K562 (cell line): ENCODE results near the gene PARD3. TPM values are rescaled to one million over a fixed set of nuclear protein-coding genes. Genes with fewer than 3 reads are reported as not detected.

Source experiments
- ATAC-seq: fragments of 200-7000 bp; cut with Tn5 transposase; 3 replicates; pipeline ENCODE4 v1.9.1; 2020; ENCODE audit warnings: moderate library complexity
- BruUV-seq: library from RNA; stranded (reverse); fragments of 400-500 nt; replicated peaks from 2 replicates; lab custom pipeline; 2021; lab: Mats Ljungman, UMichigan
- CTCF ChIA-PET: fragments of 300-600 bp; formaldehyde crosslinking; extraction: SDS; loops from one replicate; lab custom pipeline; 2021; ENCODE audit warnings: low intra/inter-chr PET ratio; lab: Yijun Ruan, JAX
- POLR2A ChIA-PET: fragments of 300-600, 350-650 bp; sonication (Branson Sonifier 250); formaldehyde crosslinking; extraction: SDS; loops from one replicate; lab custom pipeline; 2021; ENCODE audit warnings: antibody characterized with exemption, inconsistent platforms; lab: Yijun Ruan, JAX
- DNase-seq, 4 experiments: peaks; one replicate each; pipeline versions ENCODE4 v3.0.0 to v3.0.0-alpha.2; 2011 to 2018; ENCODE audit warnings: low spot score in 3 of 4, mixed read lengths in 3 of 4; ENCODE audit errors: extremely low read depth in 1 of 4
- FAIRE-seq: peaks from 2 replicates; lab custom pipeline; 2011; peaks lifted over from hg19 to GRCh38; lab: Jason Lieb, UNC
- H2AFZ ChIP-seq: 2 replicates; pipeline ENCODE4 v1.6.0; 2011; ENCODE audit warnings: low read depth, low read length, control low read depth, inconsistent platforms
- H3K27ac ChIP-seq: fragments of 200-600 bp; 3 replicates; pipeline ENCODE4 v1.8.0; 2011; ENCODE audit warnings: low read depth, mild to moderate bottlenecking, control low read depth, inconsistent platforms, low read length, moderate library complexity, mixed read lengths; ENCODE audit errors: extremely low read depth
- H3K27me3 ChIP-seq, 2 experiments: fragments of 300-600 bp in 1 of 2; 2 replicates in 1 of 2; 3 replicates in 1 of 2; pipeline versions ENCODE4 v1.6.0 to v1.8.0; 2011; ENCODE audit warnings: inconsistent platforms in 2 of 2, low read length in 2 of 2, mild to moderate bottlenecking in 1 of 2, mixed read lengths in 1 of 2, moderate library complexity in 1 of 2; ENCODE audit not compliant: control insufficient read depth in 2 of 2, insufficient read depth in 2 of 2
- H3K36me3 ChIP-seq: fragments of 300-600 bp; 3 replicates; pipeline ENCODE4 v1.8.0; 2011; ENCODE audit warnings: mild to moderate bottlenecking, low read length, inconsistent platforms; ENCODE audit not compliant: control insufficient read depth, insufficient read depth
- H3K4me1 ChIP-seq, 2 experiments: fragments of 200-600 bp in 1 of 2; replicated peaks in 1 of 2; 2 replicates in 1 of 2; 3 replicates in 1 of 2; pipeline versions ENCODE4 v1.5.1 to v1.8.0; 2011; ENCODE audit warnings: inconsistent platforms in 2 of 2, low read length in 2 of 2, mild to moderate bottlenecking in 1 of 2, mixed read lengths in 1 of 2, moderate library complexity in 1 of 2; ENCODE audit not compliant: control insufficient read depth in 2 of 2, insufficient read depth in 2 of 2
- H3K4me2 ChIP-seq: 2 replicates; pipeline ENCODE4 v1.6.1; 2011; ENCODE audit warnings: low read length, control low read depth, inconsistent platforms, mixed read lengths; ENCODE audit not compliant: insufficient read depth
- H3K4me3 ChIP-seq: fragments of 200-600 bp; sonication (generic), shearing (Covaris generic); 2 replicates; pipeline ENCODE4 v1.5.1; 2016; ENCODE audit warnings: control low read depth, inconsistent platforms
- H3K79me2 ChIP-seq: fragments of 200-600 bp; 3 replicates; pipeline ENCODE4 v1.8.0; 2011; ENCODE audit warnings: low read length, inconsistent platforms; ENCODE audit not compliant: control insufficient read depth, insufficient read depth
- H3K9ac ChIP-seq, 2 experiments: 2 replicates each; pipeline versions ENCODE4 v1.6.0 to v1.6.1; 2011; ENCODE audit warnings: low read depth in 2 of 2, low read length in 2 of 2, control low read depth in 1 of 2, inconsistent platforms in 1 of 2, mild to moderate bottlenecking in 1 of 2, mixed read lengths in 1 of 2; ENCODE audit not compliant: insufficient read depth in 1 of 2
- H3K9me1 ChIP-seq: one replicate; pipeline ENCODE4 v1.6.0; 2011; ENCODE audit warnings: inconsistent platforms, mild to moderate bottlenecking, low read length, moderate library complexity; ENCODE audit not compliant: control insufficient read depth, insufficient read depth
- H3K9me3 ChIP-seq: replicated peaks from 2 replicates; pipeline ENCODE4 v1.5.1; 2011; ENCODE audit warnings: low read depth, low read length, inconsistent platforms; ENCODE audit not compliant: control insufficient read depth, insufficient read depth
- H4K20me1 ChIP-seq: replicated peaks from 2 replicates; pipeline ENCODE4 v1.6.1; 2011; ENCODE audit warnings: low read length, inconsistent platforms, mixed read lengths; ENCODE audit not compliant: control insufficient read depth, insufficient read depth
- KLF13 ChIP-seq: fragments of 450-650 bp; IDR thresholded peaks from 2 replicates; pipeline ENCODE4 v1.6.1; 2016; ENCODE audit warnings: missing genetic modification characterization, low read depth, mild to moderate bottlenecking, missing compliant biosample characterization, moderate library complexity, borderline replicate concordance
- NR1H2 ChIP-seq: sonication (generic); formaldehyde crosslinking; IDR thresholded peaks from 2 replicates; pipeline ENCODE4 v1.4.0; 2020; ENCODE audit warnings: mild to moderate bottlenecking, missing genetic modification reagents
- RBM25 ChIP-seq: fragments of 200-400 bp; formaldehyde crosslinking; IDR thresholded peaks from 2 replicates; pipeline ENCODE4 v1.6.1; 2018; ENCODE audit warnings: low read length, low read depth, moderate library complexity; ENCODE audit not compliant: severe bottlenecking
- ZNF197 ChIP-seq: fragments of 200-800 bp; sonication (Bioruptor generic); IDR thresholded peaks from 2 replicates; pipeline ENCODE4 v1.6.1; 2016; ENCODE audit warnings: low read depth, missing genetic modification characterization, missing compliant biosample characterization
- WGBS: fragments of 100-300 bp; shearing (Covaris generic); methylation state at CpG from one replicate; pipeline ENCODE4 v1.1.6; 2016; ENCODE audit warnings: low coverage, mixed read lengths; ENCODE audit not compliant: insufficient coverage; ENCODE audit errors: missing lambda C conversion rate; 5-methylcytosine and 5-hydroxymethylcytosine counted together
- in situ Hi-C: fragments of 300-500 bp; cut with MboI; formaldehyde crosslinking; loops from 4 replicates; pipeline ENCODE4 v1.15.0; 2018; ENCODE audit warnings: inconsistent platforms, mixed read lengths
- intact Hi-C: fragments of 100-400 bp; cut with micrococcal nuclease; formaldehyde crosslinking; loops from 2 replicates; pipeline ENCODE4 v1.14.2; 2022
- polyA plus RNA-seq, 8 experiments: library from polyadenylated mRNA; depleted of rRNA in 4 of 8; stranded (reverse) in 5 of 8; unstranded in 3 of 8; fragments of >200 nt; fragmentation: Nextera tagmentation in 2 of 8; fragmentation: Illumina TruSeq in 1 of 8; extraction: Ambion mirVana in 2 of 8; extraction: Trizol in 1 of 8; gene quantifications; 2 replicates each; pipeline versions ENCODE4 v1.2.1 to v1.2.3, GENCODE V29; 2011 to 2014; ENCODE audit warnings: inconsistent platforms in 1 of 8, missing spikeins in 1 of 8
- total RNA-seq, 7 experiments: library from RNA; depleted of rRNA in 6 of 7; stranded (reverse); fragments of >200 nt in 6 of 7; fragmentation: Illumina TruSeq in 2 of 7; extraction: Trizol in 2 of 7; gene quantifications; 2 replicates each; pipeline versions ENCODE4 v1.2.1 to v1.2.3, GENCODE V29; 2011 to 2021; ENCODE audit warnings: low replicate concordance in 1 of 7
- TF ChIP-seq, protein P1 (sequence below): fragments of 250-450 bp; sonication (Bioruptor Pico); IDR thresholded peaks from 2 replicates; pipeline ENCODE4 v1.4.0; 2020
- TF ChIP-seq, protein P2 (sequence below): fragments of 450-650 bp; formaldehyde crosslinking; IDR thresholded peaks from 2 replicates; pipeline ENCODE4 v1.4.0; 2020; ENCODE audit warnings: mild to moderate bottlenecking, moderate library complexity

Gene PARD3
- total and polyA plus RNA-seq, 9 of the 15 experiments (the other 6 are each of a cell fraction or from before 2014, with no cell fraction given): 2.7 to 11.7 (median 7.7) TPM

DNA sequence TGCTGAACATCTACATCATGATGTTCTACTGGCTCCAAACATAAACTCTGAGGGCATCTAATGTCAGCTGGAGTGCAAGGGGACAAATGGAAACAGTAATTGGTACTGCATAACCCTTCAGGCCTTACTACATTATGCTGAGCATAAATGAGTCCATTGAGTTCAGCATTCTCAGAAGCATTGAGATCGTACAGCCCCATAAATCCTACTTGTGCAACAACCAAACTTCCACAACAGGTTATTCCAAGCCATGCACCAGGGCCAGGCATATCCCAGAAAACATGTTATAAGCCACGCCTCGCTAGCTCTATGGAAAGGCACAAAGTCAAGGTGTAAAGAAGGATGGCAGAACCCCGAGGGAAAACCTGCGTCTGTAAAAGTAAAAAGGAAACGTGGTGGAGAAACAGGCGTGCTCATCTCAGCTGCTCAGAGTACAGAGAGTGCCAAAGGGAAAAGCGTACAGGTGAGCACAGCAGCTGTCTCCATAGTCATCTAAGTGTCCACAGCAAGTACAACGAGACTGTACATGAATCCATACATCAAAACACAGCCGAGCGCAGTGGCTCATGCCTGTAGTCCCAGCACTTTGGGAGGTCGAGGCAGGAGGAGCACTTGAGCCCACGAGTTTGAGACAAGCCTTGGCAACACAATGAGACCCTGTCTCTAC, 124.6 kb downstream of the PARD3 start (continued):
- TF ChIP-seq RBM25: no peak

DNA sequence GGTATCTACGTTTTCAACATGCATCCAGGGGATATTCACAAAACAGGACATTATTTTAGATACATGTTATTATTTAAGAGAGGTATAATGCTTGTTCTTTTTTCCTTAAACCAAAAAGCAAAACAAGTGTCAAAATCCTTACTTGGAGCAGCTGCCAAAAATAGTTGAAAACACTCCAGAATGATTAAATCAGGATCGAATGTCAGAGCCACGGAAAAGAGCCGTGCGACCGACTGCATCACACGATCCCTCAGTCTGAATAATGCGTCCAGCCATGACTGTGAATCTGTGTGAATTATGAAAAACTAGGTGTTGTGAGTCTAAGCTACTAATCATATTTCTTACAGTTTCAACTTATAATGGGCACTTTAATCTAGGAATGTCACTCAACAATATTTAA, 126.0 kb downstream of the PARD3 start:
- in situ Hi-C loops (no loop called here), intact Hi-C loops (no loop called here)
- Histone ChIP-seq H3K4me3 (no peak overlapping the region), H3K4me2 (no peak overlapping the region), H3K9me1 (no peaks in the 10 kb centered on the region), H3K79me2 (no peaks in the 10 kb centered on the region), H3K27me3 (no peaks in the 10 kb centered on the region), H4K20me1 (no peaks in the 10 kb centered on the region), H3K36me3 (no peaks in the 10 kb centered on the region), H2AFZ (no peak overlapping the region), H3K9me3 (no peaks in the 10 kb centered on the region), H3K27ac (no peak overlapping the region), H3K4me1 (no peaks in the 10 kb centered on the region), H3K9ac (no peak overlapping the region)
- BruUV-seq: no TSS peak
- FAIRE-seq (peak; percentile 19), DNase-seq (no peak), ATAC-seq (no peak)
- ChIA-PET POLR2A (interaction anchor here (0.6 kb wide), 1 partner anchor 92 kb away, joined by 3 read pairs; no protein-coding TSS in a partner anchor), CTCF (no interaction called here)
- TF ChIP-seq NR1H2 (CRISPR knock-in tag) (no peak), KLF13 (tag) (no peak), ZNF197 (CRISPR knock-in tag) (no peak)
- TF ChIP-seq, protein P1, sequence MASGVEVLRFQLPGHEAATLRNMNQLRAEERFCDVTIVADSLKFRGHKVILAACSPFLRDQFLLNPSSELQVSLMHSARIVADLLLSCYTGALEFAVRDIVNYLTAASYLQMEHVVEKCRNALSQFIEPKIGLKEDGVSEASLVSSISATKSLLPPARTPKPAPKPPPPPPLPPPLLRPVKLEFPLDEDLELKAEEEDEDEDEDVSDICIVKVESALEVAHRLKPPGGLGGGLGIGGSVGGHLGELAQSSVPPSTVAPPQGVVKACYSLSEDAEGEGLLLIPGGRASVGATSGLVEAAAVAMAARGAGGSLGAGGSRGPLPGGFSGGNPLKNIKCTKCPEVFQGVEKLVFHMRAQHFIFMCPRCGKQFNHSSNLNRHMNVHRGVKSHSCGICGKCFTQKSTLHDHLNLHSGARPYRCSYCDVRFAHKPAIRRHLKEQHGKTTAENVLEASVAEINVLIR: no peak
- TF ChIP-seq, protein P2, sequence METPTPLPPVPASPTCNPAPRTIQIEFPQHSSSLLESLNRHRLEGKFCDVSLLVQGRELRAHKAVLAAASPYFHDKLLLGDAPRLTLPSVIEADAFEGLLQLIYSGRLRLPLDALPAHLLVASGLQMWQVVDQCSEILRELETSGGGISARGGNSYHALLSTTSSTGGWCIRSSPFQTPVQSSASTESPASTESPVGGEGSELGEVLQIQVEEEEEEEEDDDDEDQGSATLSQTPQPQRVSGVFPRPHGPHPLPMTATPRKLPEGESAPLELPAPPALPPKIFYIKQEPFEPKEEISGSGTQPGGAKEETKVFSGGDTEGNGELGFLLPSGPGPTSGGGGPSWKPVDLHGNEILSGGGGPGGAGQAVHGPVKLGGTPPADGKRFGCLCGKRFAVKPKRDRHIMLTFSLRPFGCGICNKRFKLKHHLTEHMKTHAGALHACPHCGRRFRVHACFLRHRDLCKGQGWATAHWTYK: no peak
- WGBS: 28% methylated on average over 8 of the region's 8 CpGs
